Measurements from ENCODE around the gene CAMKMT.

Gene CAMKMT

DNA sequence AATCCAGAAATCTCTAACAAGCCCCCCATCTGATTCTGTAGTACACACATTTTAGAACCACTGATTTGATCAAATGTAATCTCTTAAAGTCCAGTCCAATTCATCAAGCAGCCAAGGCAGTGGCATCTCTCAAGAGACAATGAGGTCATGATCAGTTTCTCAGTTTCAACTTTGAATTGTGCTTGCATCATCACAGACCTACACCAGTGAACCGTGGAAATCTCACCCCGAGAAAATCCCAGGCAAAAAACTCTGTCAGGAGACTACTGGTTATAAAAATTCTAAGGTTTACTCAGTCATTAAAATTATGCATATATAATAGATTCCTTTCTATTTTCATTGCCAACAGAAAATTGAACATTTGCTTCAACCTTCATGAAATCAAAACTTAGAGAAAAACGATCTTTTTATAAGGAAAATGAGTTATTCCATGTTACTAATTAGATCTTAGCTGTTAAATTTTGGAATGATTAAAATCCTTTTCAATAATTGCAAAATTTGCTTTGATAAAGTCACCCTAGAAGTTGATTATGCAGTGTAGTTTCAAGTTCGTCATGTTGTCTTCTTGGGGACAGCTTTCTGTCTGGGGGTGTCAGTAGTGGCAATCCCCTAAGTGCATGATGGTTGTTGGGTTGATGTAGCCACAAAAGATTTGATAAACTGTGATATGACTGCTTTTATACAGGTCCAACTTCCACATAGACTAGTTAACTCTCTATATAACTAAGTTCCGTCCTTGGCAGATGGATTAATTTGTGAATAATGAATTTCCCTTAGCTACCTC, 235.0 kb downstream of the CAMKMT start:
- DNase-seq (ENCODE audit: low read depth in 2 of 2) = no peak

DNA sequence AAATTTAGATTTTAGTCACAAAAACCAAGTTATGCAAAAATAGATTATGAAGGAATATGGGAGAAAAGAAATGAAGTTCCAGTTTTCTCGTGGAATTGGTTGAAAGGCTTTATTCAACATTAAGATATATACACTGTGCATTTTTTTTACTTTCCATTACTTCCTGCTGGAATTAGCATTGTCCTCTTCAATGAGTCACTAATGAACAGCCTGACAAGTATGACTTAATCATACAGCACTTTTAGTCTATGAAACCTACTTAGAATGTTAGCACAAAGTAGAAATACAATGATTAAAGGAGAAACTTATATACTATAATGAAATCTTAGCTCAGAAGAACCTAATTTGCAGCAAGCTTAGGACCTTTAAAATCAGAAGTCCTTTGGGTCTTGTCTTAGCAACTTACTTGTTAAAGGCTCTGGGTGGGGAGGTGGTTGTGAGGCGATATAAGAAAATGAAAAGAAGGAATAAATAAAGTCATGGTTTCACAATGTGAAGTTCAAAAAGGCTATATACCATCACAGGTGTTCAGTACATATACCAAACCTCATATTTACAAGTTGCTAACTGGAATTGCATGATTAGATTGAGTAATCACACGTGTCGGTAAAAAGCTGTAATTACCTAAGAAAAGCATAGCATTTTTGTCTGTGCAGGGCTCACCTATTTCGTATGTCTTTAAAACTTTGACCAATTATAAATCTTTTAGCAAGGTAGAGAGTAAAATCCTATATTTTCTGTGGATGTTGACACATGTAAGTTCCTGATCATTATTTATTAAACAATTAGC, 236.8 kb downstream of the CAMKMT start:
- DNase-seq (ENCODE audit: low read depth in 2 of 2) = no peak

DNA sequence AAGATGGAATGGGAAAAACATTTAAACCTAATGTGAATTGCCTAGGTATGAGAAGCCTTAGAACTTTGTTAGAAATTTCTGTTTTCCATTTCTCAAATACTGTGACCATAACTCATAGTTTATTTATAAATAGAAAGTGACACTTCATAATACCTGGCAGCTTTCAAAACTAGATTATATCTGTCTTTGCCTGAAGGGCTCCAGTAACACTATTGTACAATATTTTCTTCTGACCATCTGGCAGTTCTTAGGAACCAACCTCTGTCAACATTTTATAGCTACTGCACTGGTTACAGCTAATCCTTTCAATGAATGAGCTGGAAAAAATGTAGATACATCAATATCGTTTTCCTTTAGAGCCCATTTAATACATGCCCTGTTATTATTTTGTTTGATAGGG, 237.4 kb downstream of the CAMKMT start:
- no peak for DNase-seq (ENCODE audit: low read depth in 2 of 2)

DNA sequence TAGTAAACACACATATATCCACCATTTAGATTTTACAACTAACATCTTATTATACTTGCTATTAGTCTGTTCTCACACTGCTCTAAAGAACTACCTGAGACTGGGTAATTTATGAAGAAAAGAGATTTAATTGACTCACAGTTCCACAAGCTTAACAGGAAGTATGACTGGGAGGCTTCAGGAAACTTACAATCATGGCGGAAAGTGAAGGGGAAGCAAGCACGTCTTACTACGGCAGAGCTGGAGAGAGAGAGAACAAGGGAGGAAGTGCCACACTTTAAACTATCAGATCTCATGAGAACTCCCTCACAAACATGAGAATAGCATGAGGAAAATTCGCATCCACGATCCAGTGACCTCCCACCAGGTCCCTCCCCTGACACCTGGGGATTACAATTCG, 240.7 kb downstream of the CAMKMT start:
- DNase-seq (ENCODE audit: low read depth in 2 of 2) = no peak

DNA sequence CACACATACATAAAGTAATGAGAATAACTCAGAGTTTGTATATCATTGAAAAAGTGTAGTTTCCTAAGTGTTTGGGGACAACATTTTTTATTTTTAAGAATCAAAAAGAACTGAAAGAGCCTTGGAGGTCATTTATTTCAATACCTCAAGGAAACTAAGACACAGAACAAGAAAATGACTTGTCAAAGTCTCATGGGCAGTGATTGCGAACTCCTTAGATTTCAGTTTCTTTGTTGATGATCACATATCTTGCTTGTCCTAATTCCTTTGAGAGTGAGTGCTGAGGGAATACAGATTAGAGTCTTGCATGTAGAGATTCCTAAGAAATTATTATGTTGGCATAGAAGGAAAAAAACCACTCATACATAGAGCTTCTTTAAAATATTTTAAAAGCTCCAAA, 243.8 kb downstream of the CAMKMT start:
- DNase-seq (ENCODE audit: low read depth in 2 of 2) = no peak

DNA sequence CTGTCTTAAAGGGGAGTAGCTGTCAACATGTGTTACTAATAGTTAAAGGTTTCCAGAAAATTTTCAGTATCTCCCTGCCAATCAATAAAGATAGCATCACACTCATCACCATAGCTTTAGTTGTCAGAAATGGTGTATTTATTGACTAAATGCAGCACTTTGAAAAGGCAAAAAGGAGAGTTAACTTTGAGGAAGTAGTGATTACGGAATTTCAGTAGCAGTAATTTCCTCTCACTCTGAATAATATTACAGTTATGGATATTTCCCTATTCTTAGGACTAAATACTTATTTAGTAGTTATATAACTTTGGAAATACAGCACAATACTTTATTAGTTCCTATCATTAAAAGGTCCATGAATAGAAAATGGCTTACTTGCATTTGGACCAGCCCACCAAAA, 250.5 kb downstream of the CAMKMT start:
- no peak for DNase-seq (ENCODE audit: low read depth in 2 of 2)

DNA sequence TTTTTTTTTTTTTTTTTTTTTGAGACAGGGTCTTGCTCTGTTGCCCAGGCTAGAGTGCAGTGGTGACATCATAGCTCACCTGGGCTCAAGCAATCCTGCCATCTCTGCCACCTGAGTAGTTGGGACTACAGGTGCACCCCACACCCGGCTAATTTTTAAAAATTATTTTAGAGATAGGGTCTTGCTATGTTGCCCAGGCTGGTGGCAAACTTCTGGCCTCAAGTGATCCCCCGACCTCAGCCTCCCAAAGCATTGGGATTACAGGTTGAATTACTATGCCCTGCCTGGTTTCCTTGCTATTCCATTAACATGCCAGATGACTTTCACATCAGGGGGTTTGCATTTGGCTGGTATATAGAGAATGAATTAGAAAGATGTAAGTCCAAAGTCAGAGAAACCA, 253.2 kb downstream of the CAMKMT start:
- no peak for DNase-seq (ENCODE audit: low read depth in 2 of 2)

DNA sequence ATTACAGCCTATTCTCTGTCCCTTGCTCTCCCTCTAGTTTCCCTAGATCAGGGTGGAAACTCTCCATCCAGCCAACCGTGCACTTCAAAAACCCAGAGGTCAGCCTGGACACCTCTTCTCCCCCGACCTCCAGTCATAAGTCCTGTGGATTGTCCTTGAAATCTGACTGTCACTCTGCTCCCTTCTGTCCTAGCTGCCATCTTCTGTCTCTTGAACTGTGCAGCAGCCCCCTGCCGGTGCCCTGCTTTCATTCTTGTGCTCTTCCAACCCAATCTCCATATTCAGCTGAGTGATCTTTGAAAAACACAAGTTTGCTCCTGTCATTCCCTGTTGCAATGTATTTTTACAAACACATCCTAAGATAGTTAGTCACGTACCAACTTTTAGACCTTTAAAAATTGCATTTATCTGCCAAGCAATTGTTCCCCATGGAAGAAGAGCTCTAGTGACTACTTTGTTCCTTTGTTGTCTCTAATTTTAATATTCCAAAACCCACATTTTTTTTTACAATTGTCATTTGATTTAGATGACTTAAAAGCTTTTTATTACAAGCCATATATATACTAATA, 254.3 kb downstream of the CAMKMT start:
- no peak for DNase-seq (ENCODE audit: low read depth in 2 of 2)

DNA sequence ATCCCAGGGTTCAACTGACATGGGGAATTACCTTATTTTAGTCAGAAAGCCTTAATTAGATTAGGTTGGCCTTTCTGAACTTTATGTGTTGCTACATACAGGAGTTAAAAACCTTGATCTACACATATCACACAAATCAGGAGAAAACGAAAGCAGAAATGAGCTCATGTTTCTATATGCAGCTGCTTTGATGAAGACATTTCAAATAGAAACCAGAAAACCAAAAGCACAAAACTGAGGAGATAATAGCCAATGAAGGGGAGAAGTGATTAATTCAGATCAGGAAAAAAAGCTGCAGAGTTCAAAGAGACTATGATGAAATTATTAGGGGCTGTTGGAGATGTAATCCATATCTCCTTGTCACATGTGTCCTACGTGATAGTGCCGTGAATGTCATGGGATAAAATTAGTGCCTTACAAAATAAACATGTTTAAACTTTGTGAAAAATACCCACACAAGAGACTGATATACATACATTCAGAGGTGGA, 255.0 kb downstream of the CAMKMT start:
- DNase-seq (ENCODE audit: low read depth in 2 of 2) = no peak

DNA sequence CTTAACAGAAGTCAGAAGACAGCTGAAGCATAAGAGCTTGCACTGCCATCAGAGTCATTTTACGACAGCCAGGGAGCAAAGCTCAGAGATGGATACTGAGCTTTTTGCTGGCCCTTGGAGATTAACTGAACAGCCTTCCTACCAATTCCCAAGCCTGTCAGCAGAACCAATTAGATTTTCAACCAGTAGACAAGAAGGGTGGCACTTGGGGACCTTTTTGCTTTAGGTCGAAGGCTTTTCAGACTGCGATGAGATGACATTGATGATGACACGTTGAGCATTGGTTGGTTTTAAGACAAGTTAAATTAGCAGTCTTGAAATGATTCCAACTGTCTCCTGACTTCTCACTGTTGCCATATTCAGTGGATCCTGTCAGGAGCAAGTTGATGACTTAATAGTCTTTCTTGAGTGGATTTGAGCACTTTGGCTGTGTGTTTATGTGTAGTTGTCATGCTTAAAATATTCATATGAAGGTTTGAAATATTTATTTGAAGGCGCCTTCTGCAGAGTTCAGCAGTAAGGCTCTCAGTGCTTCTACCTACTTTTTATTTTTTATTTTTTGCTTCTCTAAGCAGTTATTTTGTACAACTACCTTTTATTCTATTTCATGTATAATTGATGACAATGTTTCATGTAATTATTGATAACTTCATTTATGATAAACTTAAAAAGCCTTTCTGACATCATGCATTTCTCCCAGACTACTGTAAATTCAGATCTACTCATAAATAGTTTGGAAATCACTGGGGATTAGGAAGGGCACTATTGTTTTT, 256.7 kb downstream of the CAMKMT start:
- no peak for DNase-seq (ENCODE audit: low read depth in 2 of 2)

DNA sequence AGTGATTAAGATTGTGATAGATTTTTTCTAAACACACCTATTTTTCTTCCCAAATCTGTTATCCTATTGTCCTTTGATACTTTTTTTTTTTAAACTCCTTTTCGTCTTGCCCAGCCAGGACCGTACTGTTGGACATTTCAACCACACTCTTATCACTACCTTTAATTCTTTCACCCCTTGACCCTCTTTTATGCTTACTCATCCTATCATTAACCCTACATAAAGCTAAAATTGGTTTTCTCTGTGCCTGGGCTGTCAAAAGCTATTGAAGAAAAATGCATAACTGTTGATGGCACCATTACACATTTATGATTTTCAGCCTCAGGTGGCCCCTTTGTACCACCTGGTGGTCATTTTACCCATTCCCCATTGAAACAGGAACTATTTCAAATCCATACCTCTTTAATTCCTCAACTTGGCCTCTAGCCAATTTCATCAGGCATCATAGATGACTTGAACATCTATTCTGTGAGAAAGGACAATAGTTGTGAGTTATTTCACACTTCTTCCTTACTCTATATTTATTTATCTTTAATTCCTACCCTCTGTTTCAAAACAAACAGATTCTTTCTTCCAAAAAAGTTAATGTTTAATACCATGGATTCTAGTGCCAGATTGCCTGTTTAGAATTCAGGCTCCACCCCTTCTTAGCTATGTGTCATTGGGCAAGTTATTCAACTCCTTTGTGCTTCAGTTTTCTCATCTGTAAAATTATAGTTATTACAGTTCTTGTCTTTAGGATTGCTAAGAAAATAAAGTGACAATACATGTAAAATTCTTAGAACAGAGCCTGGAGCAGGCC, 258.6 kb downstream of the CAMKMT start:
- DNase-seq (ENCODE audit: low read depth in 2 of 2) = no peak

DNA sequence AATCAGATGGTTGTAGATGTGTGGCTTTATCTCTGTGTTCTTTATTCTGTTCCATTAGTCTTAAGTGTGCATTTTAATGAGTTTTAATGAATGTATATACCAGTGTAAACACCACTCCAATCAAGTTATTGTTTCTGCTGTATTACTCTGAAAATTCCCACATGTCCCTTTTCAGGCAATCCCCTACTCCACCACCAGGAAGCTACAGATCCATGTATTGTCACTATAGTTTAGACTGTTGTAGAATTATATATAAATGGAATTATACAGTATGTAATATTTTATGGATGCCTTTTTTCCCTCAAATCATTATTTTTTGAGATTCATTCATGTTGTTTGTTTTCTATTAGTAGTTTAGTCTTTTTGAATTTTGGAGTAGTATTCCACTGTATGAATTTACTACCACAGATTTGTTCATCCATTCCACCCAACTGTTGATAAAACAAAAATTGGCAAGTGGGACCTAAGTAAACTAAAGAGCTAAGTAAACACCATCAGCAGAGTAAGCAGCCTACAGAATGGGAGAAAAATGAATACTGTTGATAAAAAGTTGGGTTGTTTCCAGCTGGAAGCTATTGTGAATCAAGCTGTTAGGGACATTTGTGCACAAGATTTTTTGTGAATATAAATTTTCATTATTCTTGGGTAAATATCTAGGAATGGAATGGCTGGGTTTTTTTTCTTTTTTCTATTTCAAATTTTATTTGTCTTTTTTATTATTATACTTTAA, 262.0 kb downstream of the CAMKMT start:
- no peak for DNase-seq (ENCODE audit: low read depth in 2 of 2)

DNA sequence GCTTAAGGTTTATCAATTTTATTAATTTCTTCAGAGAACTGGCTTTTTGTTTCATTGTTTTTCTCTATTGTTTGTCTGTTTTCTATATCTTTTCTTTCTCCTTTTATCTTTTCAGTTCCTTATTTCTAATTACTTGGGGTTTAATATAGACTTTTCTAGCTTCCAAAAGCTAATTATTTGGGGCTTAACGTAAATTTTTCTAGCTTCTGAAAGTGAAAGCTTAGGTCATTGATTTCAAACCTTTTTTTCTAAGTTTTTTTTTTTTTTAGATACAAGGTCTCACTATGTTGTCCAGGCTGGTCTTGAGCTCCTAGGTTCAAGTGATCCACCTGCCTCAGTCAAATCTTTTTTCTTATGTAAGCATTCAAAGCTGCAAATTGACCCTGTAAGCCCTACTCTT, 266.6 kb downstream of the CAMKMT start:
- DNase-seq (ENCODE audit: low read depth in 2 of 2) = no peak

DNA sequence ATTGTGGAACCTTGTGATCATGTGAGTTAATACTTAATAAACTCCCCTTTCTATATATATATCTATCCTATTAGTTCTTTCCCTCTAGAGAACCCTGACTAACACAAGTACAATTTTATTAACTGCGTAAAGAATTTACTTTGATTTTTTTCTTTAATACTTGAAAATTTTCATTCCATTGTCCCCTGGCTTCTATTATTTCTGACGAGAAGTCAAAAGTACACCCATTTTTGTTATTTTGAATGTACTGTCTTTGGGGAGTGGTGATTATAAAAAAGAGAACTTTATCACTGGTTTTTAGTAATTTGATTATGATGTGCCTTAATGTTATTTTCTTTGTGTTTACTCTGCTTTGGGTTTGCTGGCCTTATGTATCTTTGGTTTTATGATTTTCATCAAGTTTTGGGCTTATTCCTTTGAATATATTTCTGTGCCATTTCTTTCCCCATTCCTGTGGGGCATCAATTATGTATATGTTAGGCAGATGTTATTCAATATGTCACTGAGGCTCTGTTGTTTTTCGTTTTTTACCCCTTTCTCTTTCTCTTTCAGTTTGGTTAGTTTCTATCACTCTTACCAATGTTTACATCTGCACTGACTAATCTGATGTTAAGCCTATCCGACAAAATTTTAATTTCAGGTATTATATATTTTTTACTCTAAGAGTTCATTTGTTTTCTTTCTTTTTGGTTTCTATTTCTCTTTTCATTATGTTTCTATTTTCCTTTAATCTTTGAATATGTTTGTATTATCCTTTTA, 271.4 kb downstream of the CAMKMT start:
- DNase-seq (ENCODE audit: low read depth in 2 of 2) = no peak

DNA sequence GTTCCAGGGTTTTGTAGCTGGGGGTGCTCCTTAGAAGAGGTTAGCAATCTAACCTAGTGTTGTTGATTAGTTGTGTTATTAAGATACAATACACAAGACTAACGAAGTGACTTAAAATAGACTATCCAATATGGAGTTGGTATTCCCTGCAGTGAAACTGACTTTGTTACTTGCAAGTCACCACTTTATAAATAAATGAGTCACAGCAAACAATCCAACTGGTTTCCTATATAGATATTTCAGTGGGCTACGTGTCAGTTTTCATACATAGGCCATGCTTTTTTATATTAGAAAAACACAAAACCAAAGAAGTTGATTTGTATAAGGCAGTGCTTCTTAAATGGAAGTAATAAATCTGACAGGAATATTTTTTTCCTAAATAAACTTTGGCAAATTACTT, 274.0 kb downstream of the CAMKMT start:
- no peak for DNase-seq (ENCODE audit: low read depth in 2 of 2)

DNA sequence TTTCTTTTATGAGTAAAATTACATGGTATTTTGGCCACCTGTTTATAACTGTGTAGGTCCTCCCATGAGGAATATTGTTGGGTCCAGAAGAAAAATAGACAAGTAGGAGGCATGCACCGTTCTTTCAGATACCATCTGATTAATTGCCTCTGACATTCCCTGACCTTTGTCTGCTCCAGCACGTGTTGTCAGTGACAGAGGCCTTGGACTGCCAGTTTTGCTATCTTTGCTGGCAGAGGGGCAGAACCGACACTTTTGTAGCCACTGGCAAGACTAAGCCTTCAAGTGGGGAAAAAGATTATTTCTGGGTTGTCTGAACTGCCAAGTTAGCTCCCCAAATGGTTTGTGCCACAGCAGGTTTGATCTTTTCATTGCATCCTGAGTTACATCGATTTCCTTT, 276.9 kb downstream of the CAMKMT start:
- DNase-seq (ENCODE audit: low read depth in 2 of 2) = no peak

DNA sequence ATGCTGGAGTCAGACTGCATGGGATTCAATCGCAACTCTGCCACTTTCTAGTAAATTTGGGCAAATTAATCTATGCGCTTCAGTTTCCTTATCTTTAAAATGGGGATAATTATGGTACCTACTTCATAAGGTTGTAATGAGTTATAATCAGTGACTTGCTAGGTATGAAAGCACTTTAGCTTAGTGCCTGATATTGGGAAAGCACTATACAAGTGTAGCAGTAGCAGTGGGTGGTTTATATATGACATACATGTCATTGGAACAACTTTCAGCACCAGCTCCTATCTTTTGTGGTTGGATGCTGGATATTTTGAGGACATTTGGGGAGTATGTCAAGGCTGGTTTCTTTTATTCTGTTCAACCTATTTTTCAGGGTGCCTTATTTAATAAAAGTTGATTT, 277.7 kb downstream of the CAMKMT start:
- no peak for DNase-seq (ENCODE audit: low read depth in 2 of 2)

DNA sequence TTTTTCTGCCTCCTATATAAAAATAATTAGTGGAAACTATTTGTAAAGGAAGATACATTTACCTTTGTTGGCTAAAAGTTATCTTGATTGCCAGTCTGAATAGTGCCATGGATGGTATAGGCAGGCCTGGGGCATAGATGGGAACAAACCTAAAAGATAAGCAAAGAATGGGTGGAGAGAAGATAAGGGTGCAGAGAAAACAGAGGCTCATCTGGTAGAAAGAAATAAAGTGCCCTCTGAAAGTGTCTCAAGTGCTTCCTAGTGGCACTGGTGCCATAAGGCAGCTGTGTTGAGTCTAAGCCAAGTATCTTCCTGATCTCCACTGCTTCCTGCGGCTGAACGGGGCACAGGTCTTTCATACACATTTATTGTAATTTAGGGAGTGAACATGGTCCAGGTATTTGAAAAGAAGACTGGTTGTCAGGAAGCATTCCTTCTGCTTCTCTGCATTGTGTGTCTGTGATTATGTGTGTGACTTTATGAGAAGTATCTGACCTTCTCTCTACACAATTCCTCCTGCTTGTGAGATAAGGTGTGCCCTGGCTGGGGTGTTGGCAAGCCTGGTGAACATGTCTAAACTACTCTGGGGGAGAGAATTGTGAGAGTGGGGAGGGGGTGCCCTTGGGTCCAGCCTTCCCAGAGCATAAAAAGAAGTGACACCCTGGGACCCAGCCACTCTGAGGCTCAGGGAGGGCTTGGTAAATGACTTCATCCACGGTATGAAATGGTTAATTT, 280.5 kb downstream of the CAMKMT start:
- DNase-seq (ENCODE audit: low read depth in 2 of 2) = no peak

DNA sequence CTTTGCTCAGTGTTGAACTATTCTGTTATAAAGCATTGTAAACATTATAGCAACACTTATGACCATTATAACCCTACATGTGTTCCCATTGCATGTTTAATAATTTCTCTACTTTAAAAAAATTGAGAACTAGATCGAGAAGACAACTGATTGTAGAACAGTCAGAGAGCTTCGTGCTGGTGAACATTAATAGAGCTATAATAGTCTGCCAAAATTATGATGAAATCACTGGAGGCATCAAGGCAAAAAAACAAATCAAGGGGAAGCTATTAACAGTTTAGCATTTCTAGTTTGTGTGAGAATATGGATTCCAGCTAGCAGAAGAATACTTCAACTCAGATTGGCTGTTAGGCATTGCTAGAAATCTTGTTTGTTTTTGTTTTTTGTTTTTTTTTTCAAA, 284.2 kb downstream of the CAMKMT start:
- DNase-seq (ENCODE audit: low read depth in 2 of 2) = no peak

Measured in stimulated activated CD4-positive, alpha-beta T cell treated with anti-CD3 and anti-CD28 coated beads, Interleukin-1b, Interleukin-23, amount 100 ng/mL, for 1 hour (primary cell).